GM12872 (cell line): Measurements from ENCODE around the gene ADCY6.

Source experiments
- TF ChIP-seq, protein P1 (sequence below): IDR thresholded peaks from 3 replicates; pipeline ENCODE4 v1.5.1; 2011; ENCODE audit warnings: low read depth, mild to moderate bottlenecking, low read length, moderate library complexity; ENCODE audit not compliant: insufficient read depth

Gene ADCY6

DNA sequence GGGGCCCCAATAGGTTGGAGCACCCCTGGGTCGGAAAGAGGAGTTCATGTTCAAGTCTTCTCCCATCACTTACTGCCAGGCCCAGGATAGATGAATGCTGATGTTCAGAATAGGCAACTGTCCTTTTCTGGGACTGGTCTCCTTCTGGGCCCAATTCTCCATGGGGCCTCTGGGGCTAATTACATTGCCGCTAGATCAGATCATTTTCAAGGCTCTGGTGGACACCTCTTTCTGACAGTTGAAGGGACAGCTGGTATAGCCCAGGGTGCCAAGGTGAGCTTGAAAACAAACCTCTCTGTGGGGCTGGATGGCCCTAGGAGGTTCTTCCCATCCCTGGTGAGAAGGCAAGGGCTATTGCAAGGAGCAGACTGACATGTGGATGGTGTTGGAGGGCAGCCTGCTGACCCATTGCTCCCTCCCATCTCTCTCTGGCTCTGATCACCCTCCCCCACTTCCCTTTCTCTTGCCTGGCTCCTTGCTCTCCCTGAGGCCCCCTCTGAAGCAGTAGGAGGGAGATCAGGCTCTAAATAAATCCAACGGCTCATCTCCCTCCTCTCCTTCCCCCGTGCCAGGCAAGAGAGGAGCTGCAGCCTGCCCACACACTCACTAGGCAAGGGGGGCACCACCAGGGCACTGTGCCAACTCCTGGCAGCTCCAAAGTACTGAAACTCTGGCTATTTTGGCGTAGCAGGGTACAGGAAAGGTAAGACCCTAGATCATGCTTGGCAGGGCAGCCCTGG lies 31.3 kb upstream of the ADCY6 start:
- TF ChIP-seq, protein P1, sequence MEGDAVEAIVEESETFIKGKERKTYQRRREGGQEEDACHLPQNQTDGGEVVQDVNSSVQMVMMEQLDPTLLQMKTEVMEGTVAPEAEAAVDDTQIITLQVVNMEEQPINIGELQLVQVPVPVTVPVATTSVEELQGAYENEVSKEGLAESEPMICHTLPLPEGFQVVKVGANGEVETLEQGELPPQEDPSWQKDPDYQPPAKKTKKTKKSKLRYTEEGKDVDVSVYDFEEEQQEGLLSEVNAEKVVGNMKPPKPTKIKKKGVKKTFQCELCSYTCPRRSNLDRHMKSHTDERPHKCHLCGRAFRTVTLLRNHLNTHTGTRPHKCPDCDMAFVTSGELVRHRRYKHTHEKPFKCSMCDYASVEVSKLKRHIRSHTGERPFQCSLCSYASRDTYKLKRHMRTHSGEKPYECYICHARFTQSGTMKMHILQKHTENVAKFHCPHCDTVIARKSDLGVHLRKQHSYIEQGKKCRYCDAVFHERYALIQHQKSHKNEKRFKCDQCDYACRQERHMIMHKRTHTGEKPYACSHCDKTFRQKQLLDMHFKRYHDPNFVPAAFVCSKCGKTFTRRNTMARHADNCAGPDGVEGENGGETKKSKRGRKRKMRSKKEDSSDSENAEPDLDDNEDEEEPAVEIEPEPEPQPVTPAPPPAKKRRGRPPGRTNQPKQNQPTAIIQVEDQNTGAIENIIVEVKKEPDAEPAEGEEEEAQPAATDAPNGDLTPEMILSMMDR: no peak

DNA sequence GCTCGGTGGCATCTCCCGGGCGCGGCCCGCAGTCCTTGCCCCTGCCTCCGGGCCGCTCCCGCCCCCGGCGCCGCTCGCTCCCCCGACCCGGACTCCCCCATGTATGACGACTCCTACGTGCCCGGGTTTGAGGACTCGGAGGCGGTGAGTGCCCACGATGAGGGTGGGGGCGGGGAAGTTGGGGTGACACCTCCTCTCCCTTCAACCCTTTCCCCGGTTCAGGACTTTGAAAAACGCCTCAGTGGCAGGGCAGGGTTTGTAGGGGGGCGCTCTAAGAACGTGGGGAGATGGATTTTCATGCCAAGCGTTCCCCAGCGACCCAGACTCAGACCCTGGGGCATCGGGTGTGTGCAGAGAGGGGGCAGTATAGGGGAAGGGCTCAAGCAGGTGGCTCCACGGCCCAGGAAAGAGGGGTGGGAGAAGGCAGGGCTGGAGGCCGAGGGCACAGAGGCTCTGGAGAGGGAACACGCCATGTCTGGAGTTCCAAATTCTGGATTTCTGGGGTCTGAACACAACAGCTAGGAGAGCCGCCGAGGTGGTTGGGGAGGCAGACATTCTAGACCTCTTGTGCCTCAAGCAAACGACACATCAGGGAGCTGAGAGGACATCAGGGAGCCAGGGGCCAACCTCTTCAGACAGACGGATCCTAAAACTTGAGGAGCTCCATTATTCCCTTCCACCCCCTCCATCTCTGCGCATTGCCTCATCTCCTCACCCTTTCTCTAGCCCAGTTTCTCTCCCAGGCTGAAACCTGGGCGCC lies 30.1 kb upstream of the ADCY6 start:
- TF ChIP-seq, protein P1: peak; percentile 52

DNA sequence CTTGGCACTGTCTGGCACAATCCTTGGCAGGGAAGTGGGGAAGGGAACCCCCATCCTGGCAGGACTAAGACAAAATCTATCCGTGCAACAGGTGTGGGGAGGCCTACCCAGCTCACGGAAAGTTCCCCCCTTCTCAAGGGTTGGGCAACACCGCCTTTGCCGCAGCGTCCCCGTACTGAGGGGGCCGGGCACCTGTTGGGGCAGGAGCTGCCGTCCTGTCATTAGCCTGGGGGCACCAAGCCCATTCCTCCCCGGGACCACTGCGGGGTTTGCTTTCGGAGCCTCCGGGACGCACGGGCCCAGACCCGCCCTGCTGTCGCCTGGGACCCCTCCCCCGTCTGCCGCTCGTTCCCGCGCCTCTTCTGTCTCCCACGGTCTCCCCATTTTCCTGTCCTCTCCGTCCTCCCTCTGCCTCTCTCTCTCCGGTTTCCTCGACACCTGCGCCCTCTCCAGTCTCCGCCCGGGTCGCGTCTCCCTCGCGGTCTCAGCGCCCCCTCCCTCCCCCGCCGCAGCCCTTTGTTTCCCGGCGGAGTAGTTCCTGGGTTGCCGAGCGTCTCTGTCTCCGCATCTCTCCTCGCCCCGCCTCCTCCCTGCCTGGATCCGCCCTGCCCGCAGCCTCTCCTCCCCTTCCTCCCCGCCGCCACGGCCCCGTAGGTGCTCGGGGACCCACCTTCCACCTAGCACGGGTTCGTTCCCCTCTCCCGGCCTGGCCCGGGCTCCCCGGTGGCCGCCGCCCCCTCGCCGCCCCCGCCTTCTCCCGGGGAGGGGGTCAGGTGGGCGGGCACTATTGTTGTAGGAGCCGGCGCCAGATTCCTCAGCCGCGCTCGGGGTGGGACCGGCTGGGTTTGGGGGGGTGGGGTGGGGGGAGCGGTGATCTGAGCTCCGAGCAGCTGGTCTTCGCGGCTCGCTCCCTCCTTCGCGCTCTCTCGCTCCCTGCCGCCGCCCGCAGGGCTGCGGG lies 29.3 kb upstream of the ADCY6 start, which contains the start of gene CACNB3:
Gene CACNB3 (plus strand): TSS at position 624 of the 958 bp plus-strand sequence. CDS start 434 bp downstream, outside the sequence.
- TF ChIP-seq, protein P1: no peak

DNA sequence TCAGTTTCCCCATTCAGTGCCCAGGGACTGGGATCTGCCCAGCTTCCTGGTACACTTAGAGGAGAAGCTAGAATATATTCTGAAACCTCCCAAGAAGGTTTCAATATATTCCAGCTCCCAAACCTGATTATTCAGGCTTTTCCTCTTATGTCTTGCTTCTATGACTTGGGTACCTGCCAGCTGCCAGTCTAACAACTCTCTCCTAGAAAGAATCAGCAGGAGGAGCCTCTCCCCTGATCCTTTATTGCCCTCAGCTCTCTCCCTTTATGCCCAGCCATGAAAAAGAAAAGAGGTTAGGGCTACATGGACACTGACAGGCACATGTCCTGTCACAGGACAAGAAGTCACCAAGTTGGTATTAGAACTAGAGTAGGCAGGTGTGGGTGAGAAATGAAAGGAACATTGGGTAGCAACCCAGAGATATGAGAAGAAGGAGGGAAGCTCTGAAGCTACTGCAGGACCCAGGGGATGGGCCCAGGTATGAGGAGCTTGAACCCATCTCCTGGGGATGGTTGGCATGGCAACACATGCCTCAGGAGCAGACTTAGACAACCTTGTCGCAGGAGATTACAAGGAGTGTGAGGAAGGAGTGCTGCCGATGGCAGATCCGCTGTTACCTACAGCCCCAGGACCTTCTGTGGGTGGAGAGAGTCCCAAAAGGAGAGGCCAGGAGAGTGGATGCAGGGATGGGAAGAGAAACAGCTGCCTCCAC lies 27.4 kb upstream of the ADCY6 start:
- TF ChIP-seq, protein P1: no peak

DNA sequence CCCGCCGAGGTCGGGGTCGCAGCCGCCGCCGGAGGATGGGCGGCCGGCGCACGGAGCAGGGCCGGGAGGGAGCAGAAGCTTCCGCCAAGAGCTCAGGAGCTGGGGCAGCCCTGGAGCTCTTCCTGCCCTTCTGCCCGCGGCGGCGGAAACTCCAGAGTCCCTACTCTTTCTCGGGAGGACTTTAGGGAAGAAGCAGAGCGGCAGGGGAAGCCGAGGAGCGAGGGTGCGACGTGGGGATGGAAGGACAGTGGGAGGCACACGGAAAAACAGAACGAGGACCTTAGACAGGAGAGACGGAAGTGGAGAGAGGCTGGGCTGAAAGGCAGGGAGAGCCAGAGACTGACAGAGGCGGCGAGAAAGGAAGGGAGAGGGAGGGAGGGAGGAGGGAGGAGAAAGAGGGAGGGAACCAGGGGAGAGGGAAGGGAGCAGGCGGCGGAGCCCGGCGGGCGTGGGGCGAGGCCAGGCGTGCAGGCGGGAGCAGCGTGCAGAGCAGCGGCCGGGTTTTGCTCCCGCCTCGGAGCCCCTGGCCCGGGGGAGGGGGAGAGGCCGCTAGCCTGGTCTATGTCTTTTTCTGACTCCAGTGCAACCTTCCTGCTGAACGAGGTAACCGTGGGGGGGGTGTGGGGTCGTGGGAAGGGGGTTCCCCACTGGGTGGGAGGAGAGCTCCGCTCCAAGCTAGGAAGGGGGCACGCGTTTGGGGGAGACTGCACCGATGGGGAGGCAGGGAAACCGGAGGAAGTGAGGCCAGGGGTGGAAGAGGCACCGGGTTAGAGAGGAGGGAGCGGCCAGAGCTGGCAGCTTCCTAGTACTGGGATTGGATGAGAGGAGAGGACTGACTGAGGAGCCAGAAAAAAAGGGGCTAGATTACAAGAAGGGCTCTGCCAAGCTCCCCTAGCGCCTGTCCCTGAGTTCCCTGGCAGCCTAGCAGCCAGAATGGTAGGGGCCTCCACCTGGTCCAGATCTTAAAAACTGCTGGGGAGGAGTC lies 26.5 kb upstream of the ADCY6 start:
- TF ChIP-seq, protein P1: no peak
